ENCODE data around the gene PARP9.

GRCh38 chr3:122598151-122598550 is 34.1 kb upstream of the PARP9 start:
- no peak for TF ChIP-seq EZH2 (IDR thresholded peaks at IDR 0.05)
- TF ChIP-seq EZH2phosphoT487 (IDR thresholded peaks at IDR 0.05), result no peak
- TF ChIP-seq, protein P1, sequence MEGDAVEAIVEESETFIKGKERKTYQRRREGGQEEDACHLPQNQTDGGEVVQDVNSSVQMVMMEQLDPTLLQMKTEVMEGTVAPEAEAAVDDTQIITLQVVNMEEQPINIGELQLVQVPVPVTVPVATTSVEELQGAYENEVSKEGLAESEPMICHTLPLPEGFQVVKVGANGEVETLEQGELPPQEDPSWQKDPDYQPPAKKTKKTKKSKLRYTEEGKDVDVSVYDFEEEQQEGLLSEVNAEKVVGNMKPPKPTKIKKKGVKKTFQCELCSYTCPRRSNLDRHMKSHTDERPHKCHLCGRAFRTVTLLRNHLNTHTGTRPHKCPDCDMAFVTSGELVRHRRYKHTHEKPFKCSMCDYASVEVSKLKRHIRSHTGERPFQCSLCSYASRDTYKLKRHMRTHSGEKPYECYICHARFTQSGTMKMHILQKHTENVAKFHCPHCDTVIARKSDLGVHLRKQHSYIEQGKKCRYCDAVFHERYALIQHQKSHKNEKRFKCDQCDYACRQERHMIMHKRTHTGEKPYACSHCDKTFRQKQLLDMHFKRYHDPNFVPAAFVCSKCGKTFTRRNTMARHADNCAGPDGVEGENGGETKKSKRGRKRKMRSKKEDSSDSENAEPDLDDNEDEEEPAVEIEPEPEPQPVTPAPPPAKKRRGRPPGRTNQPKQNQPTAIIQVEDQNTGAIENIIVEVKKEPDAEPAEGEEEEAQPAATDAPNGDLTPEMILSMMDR (IDR thresholded peaks at IDR 0.05), result no peak

All from neural progenitor cell (in vitro differentiated cells).